T-helper 1 cell (primary cell): ENCODE measurements around the gene STPG2.
"Not testable (repeated sequence)": the region's sequence is repeated elsewhere in the genome, so short reads cannot be mapped to it uniquely, and the experiment has no call there.

Experiments used
- DNase-seq, 5 donors: peaks; one replicate each; pipeline ENCODE4 v3.0.0-alpha.2; 2012 to 2020

STPG2 gene

DNA sequence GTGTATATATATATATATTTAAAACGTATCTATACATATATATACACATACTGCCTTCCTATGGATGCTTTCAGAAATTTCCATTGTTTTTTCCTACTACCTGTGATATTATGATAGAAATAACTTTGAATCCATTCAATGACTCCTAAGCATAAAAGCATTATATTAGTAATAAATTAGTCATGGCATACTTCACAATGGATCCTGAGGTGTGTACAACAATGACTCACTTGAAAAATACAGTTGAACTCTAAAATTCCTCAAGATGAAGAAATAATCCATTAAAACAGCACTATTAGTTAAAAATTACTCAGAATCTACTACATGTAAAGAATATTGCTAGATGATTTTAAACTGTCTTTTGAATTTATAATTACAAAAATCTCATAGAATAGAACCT is 201.1 kb downstream of the STPG2 start:
- no peak for DNase-seq

GRCh38 chr4:97938141-97938540 is 205.1 kb downstream of the STPG2 start:
- no peak for DNase-seq

DNA sequence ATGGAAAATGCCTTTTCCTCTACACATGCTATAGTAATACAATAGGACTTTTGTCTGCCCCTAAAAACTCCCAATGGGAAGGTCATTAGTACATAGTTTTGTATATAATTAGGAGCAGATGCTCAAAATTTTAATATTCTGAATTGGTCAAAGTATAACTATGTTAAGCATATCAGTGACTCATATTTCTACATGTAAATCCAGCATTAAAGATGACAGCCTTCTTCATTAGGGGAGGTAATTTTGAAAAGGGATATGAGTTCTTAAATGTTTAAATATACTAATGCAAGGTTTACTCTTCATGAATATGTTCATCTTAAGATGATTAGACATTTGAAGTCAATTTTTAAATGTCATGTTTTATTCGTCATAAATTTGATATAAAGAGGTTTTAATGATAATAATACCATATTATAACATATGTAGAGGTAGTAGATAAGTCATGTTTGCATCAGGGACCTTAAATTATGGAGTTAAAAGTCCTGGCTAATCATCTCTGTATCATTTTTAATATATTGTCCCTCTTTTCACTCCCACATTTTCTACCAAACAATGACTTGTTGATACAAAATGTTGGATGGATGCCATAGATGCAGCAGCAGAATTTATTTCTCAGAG is 218.8 kb downstream of the STPG2 start:
- no peak for DNase-seq

DNA sequence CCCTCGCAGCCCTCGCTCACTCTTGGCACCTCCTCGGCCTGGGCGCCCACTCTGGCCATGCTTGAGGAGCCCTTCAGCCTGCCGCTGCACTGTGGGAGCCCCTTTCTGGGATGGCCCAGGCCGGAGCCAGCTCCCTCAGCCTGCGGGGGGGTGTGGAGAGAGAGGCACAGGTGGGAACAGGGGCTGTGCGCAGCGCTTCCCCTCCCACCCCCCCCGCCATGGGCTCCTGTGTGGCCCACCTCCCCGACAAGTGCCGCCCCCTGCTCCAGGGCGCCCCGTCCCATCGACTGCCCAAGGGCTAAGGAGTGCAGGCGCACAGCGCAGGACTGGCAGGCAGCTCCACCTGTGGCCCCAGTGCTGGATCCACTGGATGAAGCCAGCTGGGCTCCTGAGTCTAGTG is 220.2 kb downstream of the STPG2 start:
- DNase-seq, result peak in 1 of 5 donors; percentile 9

DNA sequence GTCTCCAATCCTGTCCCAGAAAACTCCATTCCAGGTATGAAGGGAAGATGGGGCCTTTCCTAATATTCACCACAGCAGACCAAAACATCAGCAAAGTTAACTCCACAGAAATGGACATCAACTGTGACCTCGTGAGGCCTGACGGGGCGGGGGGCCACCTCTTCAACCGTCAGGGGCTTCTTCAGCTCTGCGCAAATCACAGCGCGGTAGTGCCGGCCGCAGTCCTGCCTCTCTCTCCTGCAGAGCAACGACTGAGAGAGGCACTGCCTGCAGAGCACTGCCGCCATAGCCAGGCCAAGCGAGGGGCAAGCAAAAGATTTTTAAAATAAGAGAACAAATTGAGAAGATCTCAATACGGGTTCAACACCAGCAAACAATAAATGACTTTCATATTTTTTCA is 226.2 kb downstream of the STPG2 start:
- DNase-seq, result no peak

- no peak for DNase-seq
Measured at GRCh38 chr4:97912156-97912555, 231.1 kb downstream of the STPG2 start.

GRCh38 chr4:97911236-97911906 is 231.9 kb downstream of the STPG2 start:
- DNase-seq, result no peak

GRCh38 chr4:97910005-97910404 is 233.3 kb downstream of the STPG2 start:
- DNase-seq, result no peak

DNA sequence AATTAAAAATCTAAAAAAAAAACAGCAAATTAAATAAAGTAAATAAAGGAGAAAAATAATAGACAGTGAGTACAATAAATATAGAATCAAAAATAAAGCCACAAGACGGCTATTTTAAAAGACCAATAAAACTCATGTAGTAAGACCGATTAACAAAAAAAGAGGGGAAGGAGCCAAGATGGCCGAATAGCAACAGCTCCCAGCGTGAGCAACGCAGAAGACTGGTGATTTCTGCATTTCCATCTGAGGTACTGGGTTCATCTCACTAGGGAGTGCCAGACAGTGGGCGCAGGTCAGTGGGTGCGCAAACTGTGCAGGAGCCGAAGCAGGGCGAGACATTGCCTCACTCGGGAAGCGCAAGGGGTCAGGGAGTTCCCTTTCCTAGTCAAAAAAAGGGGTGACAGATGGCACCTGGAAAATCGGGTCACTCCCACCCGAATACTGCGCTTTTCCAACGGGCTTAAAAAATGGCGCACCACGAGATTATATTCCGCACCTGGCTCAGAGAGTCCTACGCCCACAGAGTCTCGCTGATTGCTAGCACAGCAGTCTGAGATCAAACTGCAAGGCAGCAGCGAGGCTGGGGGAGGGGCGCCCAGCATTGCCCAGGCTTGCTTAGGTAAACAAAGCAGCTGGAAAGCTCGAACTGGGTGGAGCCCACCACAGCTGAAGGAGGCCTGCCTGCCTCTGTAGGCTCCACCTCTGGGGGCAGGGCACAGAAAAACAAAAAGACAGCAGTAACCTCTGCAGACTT is 239.7 kb downstream of the STPG2 start:
- DNase-seq, result not testable (repeated sequence)

GRCh38 chr4:97900229-97900628 is 243.0 kb downstream of the STPG2 start:
- no peak for DNase-seq

DNA sequence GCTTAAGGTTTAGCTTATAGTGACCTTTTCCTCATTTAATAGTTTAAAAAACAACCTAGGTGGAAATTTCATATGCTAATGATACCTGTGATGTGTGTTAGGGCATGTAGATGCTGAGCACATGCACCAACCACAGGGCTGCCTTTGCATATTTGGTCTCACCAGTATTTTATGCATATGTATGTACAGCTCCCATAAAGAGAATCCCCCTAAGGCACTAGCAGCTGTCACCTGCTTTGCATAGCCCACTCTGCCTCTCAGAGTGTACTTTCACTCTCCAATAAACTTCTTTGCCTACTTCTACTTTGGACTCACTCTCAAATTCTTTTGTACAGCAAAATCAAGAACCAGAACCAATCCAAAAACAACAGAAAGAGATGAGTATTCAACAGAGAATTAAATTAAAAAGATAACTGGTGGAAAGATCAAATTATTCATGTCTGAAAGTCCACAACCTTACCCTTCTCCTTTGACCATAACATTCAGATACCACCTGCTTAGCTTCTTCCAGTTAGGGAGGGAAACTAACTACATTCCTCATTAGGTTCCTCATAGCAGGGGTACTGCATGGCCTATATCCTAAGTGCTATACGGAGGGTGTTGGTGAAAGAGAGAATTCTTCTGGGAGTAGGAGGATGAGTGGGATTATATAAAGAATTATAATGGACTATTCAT is 250.5 kb downstream of the STPG2 start:
- no peak for DNase-seq

GRCh38 chr4:97879942-97880341 is 263.3 kb downstream of the STPG2 start:
- DNase-seq, result no peak

DNA sequence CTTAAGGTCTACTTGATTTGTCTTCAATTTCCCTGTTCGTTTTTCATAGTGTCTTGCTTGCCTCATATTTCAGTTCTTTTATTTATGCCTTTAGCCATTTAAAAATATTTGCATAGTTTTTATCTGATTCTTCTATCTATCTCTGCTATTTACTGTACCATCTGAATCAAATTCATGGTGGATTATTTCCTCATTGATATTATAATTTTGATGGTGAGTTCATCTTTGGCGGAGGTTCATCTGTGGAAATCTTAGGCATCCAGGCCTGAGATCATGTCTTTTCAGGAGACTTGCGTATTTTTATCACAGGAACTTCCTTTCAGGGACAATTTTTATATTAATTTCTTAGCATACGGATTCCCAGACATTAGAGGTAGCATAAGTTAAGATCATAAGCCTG is 275.2 kb downstream of the STPG2 start:
- DNase-seq, result no peak

DNA sequence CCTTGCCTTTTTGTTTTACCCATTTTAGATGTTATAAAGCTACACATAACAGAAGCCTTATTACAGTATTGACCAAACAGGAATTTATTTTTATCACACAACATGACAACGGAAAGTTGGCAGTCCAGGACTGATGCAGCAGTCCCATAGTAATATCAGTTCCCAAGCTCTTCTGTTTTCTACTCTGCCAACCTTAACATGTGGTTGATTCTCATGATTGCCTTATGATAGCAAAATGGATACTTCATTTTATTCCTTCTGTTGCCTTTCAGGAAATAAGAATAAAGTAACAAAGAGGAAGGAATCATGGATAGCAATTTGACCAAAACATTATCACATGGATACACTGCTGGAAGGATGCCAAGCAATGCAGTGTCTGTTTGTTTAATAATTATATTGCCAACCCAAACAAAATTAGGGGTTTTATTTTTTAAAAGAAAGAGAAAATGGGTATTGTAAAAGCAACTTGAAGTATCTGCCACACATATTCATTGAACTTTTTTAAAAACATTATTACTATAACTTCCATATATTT is 275.7 kb downstream of the STPG2 start:
- no peak for DNase-seq

GRCh38 chr4:97866821-97867556 is 276.3 kb downstream of the STPG2 start:
- DNase-seq, result no peak

GRCh38 chr4:97851115-97851514 is 292.2 kb downstream of the STPG2 start:
- no peak for DNase-seq

DNA sequence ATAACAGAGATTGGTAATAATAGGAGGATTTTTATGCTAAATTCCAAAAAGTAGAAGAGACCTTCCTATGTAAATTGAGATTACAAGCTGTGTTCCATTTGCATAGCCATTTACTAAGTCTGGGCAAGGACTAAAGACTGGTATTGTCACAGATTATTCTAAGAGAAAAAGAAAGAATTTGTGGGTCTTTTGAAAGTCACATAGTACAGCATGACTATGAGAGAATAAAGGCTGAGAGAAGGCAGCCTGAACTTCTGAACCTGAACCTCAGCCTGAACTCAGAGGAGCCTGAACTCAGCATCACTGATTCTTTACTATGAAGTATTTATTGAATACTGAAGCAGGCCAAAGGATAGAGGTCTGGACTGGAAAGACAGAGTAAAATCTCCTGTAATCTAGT is 297.5 kb downstream of the STPG2 start:
- DNase-seq, result no peak

DNA sequence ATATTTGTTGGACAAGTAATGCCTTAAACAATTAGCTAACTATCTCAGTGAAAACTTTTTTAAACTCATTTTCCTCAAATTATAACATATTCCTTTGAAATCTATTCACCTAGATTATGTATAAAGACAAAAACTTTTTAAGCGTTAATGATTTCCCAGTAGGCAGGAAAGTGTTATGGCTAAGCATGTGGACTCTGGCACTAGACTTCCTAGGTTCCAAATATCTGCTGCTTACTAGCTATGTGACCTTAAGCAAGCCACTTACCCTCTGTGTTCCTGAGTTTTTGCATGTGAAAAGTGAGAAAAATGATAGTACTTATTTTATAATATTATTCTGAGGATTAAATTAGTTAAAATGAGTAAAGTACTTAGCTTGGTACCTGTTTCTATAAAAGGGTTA is 301.8 kb downstream of the STPG2 start:
- no peak for DNase-seq

- no peak for DNase-seq
Measured at GRCh38 chr4:97836662-97837061, 306.6 kb downstream of the STPG2 start.

- no peak for DNase-seq
Measured at GRCh38 chr4:97828646-97829045, 314.6 kb downstream of the STPG2 start.

DNA sequence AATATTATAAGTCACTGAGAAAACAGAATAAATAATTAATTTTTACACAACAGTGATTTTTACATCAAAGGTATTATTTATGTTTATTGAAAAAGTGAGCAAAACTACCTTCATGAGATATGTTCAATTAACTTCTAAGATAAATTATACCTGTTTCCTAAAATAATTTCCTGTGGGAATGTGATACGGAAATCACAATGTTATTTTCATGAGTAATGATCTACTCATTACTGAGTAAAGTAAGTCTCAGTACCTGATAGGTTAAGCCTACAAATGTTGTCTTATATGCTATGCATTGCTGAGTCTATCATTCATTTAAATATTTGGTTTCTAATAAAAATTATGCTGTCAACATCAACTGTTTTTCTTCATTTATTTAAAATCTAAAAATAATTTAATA is 324.0 kb downstream of the STPG2 start:
- DNase-seq, result no peak

DNA sequence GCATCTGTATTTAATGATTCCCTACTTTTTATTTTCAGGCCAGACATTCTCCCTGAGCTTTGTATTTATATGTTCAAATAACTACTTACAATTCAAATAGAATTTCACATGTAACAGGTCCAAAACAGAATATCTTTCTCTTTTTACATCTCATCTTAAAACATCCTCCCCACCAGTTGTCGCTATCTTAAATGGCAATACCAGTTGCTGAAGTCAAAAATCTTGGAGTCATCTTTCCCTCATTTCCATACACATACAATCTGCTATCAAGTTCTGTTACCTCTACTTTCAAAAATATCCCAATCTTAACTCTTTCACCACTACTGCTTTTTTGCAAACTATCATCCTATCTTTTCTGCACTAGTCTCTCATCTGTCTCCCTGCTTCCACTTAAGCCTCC is 330.5 kb downstream of the STPG2 start:
- no peak for DNase-seq
